HG02571 (cell line): Measurements from ENCODE around the gene COPS7A.

Source experiments
- ATAC-seq: cut with Tn5 transposase; IDR thresholded peaks from one replicate; pipeline ENCODE4 v1.9.1; 2021; ENCODE audit warnings: mild to moderate bottlenecking, moderate library complexity; ENCODE audit not compliant: unreplicated experiment

The COPS7A gene

DNA sequence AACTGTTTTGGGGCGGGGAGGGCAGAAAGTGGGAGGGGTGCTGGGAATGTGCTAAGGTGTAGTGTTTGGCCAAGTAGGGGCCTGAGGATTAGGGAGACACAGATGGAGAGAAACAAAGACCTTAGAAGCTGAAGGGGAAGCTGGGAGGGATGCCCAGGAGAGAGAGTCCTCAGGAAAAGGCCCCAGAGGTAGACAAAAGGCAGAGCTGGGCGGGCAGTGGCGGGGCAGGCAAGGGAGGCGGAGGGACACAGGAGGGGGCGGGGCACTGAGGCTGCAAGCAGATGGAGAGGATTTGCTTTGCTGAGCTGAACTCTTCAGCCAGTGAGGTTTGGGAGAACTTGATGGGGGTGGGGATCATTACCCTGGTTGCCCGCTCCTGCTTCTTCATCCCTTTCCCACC is 45.1 kb downstream of the COPS7A start:
- ATAC-seq, result no peak

DNA sequence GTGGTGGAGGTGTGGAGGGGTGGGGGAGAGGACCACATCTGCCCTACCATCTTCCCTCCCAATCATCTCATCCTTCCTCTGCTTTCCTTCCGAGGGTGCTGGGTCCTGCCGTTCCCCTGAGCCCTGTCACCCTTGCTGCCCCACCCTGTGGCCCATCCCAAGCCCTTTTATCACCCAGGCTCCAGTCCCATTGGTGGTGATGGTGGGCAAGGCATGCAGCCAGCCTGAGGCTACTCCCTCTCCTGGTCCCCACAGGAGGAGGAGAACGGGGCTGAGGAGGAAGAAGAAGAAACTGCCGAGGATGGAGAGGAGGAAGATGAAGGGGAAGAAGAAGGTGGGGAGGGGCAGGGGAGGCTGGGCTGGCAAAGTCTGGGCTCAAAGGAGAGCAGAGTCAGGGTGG is 45.8 kb downstream of the COPS7A start:
- ATAC-seq, result no peak

DNA sequence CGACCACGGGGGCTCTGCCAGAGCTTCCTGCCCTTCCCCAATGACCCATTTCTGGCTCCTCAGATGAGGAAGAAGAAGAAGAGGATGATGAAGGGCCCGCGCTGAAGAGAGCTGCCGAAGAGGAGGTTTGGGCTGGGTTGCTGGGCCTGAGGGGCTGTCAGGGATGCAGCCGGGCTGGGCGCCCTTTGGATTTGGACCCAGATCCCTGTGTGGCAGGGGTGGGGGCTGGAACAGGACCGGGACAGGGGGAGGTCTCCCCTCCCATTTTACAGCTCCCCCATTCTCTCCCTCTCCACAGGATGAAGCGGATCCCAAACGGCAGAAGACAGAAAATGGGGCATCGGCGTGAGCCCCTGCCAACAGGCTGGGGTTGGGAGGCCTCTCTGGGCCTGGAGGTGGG is 46.2 kb downstream of the COPS7A start:
- ATAC-seq, result no peak

DNA sequence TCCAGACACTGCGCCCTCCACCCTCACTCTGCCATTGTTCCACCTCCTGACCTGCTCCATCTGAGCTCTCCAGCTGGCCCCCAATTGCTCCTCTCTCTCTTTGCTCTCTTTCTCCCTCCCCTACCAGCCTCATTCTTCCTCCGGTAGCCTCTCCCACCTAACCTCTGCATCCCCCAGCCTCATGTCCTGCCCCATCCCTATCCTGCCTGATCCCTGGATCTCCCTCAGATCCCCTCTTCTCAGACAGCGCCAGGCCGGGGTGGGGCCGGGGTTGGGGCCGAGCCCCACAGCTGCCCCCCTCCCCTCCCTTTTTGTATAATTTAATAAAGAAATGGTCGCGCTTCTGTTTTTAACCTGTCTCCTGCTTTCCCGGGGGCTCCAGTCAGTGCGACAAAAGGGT is 46.8 kb downstream of the COPS7A start:
- no peak for ATAC-seq

DNA sequence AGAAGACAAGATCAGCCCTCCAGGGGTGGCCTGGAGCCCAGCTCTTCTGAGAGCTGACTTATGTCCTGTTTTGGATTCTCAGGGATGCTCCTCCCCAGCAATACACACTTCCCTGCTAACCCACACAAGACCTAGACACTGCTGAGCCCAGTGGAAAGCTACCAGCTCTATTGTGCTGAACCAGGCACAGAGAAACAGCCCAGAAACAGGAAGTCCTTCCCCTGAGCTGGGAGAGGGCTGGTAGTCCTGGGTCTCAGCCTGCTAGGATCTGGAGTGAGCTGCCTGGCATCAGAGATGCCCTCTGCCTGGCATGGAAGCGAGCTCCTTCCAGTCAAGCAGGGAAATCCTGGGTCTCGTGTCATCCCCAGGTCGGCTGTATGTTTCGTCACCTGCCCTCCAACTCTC is 47.2 kb downstream of the COPS7A start:
- ATAC-seq, result no peak

DNA sequence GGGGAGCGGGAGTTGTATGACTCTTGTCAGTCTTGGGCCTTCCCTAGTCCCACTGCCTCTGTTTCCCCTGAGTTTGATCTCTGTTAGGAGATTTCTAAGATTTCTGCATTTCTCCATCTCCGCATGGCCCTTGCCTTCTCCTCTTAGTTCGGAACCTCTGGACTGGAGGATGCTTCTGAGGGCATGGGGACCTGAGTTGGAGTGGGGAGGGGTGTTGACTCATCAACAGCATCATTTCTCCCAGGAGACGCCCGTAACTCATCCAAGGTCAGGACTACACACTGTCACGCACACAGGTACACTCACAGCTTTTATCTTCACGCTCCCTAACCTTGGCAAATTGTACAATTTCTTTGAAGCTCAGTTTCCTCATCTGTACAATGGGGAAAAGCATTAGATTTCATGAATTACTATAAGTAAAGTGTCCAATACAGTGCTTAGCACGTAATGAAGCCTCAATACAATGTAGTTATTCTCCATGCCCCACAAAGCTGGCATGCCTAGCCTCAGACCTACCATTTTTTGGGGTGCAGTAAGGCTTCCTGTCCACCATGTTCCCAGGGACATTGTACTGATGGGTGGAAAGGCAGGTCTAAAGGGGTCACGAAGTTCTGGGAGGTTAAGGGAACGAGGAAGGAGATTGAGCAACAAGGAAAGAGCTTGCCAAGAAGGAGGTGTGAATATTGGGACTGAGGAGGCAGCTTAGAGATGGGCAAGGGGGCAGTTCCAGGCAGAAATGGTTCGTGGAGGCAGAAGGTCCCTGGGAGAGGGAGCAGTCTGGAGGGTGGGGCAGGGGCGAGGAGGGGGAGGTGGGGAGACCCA is 47.9 kb downstream of the COPS7A start:
- no peak for ATAC-seq

DNA sequence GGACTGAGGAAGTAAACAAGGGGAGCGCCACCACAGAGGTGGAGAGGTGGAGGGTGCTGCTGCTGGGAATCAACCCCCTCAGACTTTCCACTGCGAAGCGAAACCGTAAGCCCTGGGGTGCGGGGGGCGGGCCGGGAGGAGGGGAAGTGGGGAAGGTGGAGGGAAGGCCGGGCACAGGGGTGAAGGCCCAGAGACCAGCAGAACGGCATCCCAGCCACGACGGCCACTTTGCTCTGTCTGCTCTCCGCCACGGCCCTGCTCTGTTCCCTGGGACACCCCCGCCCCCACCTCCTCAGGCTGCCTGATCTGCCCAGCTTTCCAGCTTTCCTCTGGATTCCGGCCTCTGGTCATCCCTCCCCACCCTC is 48.5 kb downstream of the COPS7A start, which contains the start of gene LAG3:
Gene LAG3, plus strand, starts transcription at position 190 of the 365 bp plus-strand sequence. CDS start 333 bp downstream, outside the sequence.
- no peak for ATAC-seq

DNA sequence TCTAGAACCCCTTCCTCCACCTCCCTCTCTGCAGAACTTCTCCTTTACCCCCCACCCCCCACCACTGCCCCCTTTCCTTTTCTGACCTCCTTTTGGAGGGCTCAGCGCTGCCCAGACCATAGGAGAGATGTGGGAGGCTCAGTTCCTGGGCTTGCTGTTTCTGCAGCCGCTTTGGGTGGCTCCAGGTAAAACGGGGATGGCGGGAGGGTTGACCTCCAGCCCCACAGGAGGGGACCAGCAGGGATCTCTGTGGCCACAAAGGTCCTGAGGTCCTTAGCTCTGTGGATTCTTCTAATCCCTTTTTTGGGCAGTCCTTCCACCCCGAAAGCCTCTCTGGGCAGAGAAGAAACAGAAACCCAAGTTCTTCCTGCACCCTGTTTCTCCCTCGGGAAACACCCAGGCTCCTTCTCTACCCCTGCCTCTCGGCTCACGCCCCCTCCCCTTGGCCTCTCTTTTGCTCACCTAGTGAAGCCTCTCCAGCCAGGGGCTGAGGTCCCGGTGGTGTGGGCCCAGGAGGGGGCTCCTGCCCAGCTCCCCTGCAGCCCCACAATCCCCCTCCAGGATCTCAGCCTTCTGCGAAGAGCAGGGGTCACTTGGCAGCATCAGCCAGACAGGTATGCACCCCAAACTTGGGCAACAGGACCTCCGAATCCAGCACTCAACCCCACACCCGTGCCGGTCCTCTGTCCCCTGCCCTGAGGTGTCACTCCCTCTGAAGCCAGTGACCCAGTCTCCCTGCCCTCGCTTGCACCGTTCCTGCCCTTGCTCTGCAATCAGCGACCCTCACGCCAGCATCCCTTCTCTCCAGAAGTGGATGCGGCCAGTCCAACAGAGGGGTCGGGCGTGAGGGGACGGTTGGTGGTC is 49.1 kb downstream of the COPS7A start:
- no peak for ATAC-seq

DNA sequence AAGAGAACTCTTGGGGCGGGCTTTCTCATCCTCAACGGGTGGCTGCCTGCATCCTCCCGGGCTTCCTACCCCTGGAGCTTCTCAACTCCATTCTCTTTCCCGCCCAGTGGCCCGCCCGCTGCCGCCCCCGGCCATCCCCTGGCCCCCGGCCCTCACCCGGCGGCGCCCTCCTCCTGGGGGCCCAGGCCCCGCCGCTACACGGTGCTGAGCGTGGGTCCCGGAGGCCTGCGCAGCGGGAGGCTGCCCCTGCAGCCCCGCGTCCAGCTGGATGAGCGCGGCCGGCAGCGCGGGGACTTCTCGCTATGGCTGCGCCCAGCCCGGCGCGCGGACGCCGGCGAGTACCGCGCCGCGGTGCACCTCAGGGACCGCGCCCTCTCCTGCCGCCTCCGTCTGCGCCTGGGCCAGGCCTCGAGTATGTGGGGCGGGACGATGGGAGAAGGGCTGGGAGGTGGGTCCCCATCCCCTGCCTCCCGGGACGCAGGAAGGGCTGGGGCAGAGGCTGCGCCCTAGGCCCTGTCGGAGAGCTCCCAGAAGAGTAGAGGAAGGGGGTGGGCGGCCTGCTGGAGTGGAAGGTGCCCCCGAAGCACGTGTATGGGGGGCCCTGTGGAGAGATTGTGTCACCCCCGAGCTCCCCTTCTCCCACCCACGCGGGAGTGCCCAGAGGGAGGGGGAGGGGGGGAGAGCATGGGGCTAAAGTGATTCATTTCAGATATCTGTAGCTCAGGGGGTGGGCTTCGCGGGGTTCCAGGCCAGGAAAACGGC is 49.9 kb downstream of the COPS7A start:
- no peak for ATAC-seq

DNA sequence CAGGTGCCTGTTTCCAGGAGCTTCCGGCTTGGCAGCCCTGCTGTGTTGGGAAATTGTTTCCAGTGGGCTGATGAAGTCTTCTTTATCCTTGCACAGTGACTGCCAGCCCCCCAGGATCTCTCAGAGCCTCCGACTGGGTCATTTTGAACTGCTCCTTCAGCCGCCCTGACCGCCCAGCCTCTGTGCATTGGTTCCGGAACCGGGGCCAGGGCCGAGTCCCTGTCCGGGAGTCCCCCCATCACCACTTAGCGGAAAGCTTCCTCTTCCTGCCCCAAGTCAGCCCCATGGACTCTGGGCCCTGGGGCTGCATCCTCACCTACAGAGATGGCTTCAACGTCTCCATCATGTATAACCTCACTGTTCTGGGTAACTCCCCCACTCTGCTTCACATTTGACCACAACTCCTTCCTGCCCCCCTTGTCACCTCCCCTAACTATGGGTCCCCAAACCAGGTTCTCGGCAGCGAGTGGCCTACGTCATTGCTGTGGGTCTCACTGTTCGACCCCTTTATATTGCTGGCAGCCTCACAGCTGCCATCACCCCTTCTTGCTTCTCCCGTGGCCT is 50.7 kb downstream of the COPS7A start:
- no peak for ATAC-seq

DNA sequence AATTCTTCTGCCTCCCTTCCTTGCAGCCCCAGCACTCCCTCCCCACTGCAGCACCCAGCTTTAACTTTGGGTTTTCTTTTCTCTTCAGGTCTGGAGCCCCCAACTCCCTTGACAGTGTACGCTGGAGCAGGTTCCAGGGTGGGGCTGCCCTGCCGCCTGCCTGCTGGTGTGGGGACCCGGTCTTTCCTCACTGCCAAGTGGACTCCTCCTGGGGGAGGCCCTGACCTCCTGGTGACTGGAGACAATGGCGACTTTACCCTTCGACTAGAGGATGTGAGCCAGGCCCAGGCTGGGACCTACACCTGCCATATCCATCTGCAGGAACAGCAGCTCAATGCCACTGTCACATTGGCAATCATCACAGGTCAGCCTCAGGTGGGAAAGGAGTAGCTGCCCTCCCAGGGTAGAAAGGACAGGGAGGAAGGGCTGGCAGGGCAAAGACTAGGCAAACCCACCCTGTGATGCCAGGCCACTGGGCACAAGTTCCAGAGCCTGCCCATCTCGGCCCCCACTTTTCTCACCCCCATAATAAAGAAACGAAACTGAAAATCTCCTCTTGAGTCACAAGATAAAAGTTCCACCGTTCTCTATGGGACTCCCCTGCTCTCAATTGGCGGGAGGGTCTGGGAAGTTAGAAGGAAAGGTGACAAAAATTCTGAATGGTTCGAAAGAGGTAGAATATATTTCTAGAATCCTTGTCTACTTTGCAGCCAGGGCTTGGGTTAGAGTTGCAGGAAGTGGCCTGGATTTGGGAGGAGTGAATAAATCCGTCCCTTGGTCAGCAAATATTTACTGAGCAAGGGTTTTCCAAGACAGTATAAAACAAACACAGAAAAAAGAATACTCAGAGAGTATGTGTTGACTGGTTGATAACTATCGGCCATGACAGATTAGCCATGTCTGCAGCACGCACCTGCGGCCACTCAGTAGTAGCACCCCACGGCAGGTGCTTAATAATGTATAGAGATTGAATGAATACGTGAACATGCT is 51.6 kb downstream of the COPS7A start:
- no peak for ATAC-seq

DNA sequence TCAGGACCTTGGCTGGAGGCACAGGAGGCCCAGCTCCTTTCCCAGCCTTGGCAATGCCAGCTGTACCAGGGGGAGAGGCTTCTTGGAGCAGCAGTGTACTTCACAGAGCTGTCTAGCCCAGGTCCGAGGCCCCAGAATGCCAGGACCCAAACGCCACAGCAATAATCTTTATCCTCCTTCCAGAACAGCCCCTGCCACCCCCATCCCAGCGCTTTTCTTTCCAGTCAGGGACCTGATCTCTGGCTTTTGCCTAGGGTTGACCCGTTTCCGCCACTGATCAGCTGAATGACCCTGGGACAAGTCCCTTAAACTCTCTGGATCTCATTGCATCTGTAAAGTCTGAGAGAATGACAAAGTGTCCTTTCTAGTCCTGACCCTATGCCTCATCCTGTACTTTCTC is 53.5 kb downstream of the COPS7A start:
- ATAC-seq, result no peak

DNA sequence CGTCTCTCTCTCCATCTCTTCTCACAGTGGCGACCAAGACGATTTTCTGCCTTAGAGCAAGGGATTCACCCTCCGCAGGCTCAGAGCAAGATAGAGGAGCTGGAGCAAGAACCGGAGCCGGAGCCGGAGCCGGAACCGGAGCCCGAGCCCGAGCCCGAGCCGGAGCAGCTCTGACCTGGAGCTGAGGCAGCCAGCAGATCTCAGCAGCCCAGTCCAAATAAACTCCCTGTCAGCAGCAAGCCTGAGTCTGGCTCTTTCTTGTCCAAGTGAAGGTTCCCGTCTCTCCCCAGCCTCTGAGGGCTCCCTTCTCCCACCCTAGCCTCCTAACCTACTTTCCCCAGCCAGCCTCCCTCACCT is 54.3 kb downstream of the COPS7A start:
- no peak for ATAC-seq

DNA sequence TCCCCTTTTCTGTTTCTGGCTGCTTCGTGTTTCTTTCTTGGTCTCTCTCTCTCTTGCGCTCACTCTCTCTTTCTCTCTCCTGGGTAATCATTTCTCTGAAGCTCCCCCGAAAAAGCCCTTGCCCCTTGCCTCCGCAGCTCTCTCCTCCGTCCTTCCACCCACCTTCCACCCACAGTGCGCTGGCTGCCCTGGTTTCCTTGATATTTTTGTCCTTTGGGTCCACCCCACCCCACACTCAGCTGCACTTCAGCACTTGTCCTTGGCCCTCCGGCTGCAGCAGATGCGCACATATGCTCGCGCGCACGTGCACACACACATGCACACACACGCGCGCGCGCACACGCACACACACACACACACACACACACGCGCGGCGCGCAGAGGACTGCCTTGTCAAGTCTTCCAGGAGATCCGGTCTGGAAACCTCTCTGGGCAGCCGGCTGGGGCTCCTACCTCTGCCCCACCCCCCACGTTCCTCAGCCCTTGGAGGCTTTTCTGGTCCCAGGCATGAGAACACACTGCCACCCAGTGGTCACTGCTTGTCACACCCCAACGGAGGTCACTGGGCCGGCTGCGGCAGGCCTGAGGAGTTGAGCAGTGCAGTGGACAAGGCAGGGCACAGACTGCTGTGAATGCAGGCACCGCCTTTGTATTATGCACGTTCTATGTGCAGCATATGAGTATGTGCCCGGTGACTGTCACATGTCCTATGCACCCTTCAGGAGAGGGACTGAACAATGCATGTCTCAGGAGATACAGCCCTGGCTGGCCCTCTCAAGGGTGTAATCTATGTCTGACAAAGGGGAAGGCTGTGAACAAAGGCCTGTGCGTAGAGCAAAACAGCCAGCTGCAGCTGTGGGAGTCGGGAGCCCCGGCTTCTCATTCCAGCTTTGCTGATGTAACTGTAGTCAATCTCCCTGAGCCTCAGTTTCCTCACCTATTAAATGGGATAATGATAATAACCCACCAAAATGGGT is 55.0 kb downstream of the COPS7A start:
- peak; percentile 74 for ATAC-seq

DNA sequence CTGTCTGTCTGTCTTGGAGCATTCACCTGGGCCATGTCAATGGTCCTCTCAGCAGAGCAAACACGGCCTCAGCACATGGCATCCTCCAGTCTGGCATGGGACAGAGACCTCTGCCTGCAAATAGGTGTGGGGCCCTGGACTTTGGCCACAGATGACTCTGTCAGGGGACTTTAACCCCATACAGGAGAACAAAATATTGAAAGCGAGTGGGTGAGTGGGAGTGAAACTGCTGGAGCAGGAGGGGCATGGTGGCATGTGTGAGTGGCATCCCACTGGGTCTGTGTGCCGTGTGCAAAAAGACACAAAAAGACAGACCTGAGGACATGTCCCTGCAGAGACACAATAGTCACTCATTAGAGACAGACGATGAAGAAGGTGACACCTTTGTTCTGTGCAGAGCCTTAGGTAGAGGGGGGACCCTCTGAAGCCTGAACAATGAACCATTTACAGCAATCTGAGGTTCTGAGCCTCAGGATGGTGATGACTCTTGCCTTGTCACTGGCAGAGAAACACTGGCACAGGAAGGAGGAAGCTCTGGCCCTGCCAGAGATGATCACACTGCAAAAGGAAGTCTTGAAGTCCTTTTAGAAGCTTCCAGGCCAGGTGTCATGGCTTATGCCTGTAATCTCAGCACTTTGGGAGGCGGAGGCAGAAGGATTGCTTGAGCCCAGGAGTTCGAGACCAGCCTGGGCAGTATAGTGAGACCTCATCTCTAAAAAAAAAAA is 56.0 kb downstream of the COPS7A start:
- ATAC-seq, result no peak

DNA sequence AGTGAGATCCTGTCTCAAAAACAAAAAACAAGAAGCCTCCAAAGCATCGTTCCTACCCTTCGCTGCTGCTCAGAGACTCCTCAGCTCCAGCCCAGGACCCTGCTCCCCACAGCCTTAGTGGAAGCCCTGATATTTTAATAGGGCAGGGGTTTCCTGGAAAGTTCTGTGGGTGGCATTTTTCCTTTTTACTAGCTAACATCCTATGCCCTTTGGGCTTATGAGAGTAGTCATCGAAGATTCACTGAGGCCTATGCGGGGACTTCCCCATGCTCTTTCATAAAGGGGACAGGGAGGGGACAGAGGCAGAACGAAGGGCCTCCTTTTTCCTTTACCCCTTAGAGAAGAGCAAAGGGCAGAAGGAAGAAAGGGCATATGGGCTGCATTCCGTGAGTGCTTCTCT is 56.7 kb downstream of the COPS7A start:
- ATAC-seq, result no peak
